GM23338 (cell line): ENCODE results near the gene MFRP. TPM values are rescaled to one million over a fixed set of nuclear protein-coding genes. Genes with fewer than 3 reads are reported as not detected.

Experiments used
- ATAC-seq: fragments of 200-7000 bp; cut with Tn5 transposase; 3 replicates; pipeline ENCODE4 v1.9.1; 2020
- DNase-seq: peaks from one replicate; pipeline ENCODE4 v3.0.0-alpha.2; 2015; ENCODE audit warnings: low spot score
- H2AFZ ChIP-seq: fragments of 200-600 bp; sonication (generic); 2 replicates; pipeline ENCODE4 v1.8.0; 2016; ENCODE audit warnings: antibody characterized with exemption, mild to moderate bottlenecking, moderate library complexity
- H3F3A ChIP-seq: fragments of 200-600 bp; sonication (generic); replicated peaks from 2 replicates; pipeline ENCODE4 v1.8.0; 2017; ENCODE audit warnings: antibody characterized with exemption, mixed run types, low read depth
- H3K27ac ChIP-seq: fragments of 200-600 bp; sonication (generic); 2 replicates; pipeline ENCODE4 v1.6.1; 2016; ENCODE audit warnings: low read depth
- H3K27me3 ChIP-seq: fragments of 200-600 bp; sonication (generic); 2 replicates; pipeline ENCODE4 v1.8.0; 2016; ENCODE audit warnings: mild to moderate bottlenecking, mixed run types, moderate library complexity; ENCODE audit not compliant: insufficient read depth
- H3K36me3 ChIP-seq: fragments of 200-600 bp; sonication (generic); 2 replicates; pipeline ENCODE4 v1.8.0; 2016; ENCODE audit warnings: mild to moderate bottlenecking; ENCODE audit not compliant: insufficient read depth
- H3K4me1 ChIP-seq: fragments of 200-600 bp; sonication (generic); 2 replicates; pipeline ENCODE4 v1.8.0; 2016; ENCODE audit warnings: mild to moderate bottlenecking, moderate library complexity; ENCODE audit not compliant: insufficient read depth
- H3K4me2 ChIP-seq: fragments of 200-600 bp; sonication (generic); 2 replicates; pipeline ENCODE4 v1.7.1; 2017; ENCODE audit warnings: mixed run types
- H3K4me3 ChIP-seq: fragments of 200-600 bp; sonication (generic); 2 replicates; pipeline ENCODE4 v1.6.1; 2016; ENCODE audit warnings: mixed run types
- H3K79me2 ChIP-seq: fragments of 200-600 bp; sonication (generic); replicated peaks from 2 replicates; pipeline ENCODE4 v1.8.0; 2017; ENCODE audit warnings: mild to moderate bottlenecking; ENCODE audit not compliant: insufficient read depth
- H3K9me2 ChIP-seq: fragments of 200-600 bp; sonication (generic); 2 replicates; pipeline ENCODE4 v1.8.0; 2017; ENCODE audit not compliant: insufficient read depth
- H4K20me1 ChIP-seq: fragments of 200-600 bp; sonication (generic); replicated peaks from 2 replicates; pipeline ENCODE4 v1.8.0; 2017; ENCODE audit warnings: mild to moderate bottlenecking; ENCODE audit not compliant: insufficient read depth
- H3K27ac Mint-ChIP-seq: 2 replicates; pipeline ENCODE4 v1.8.0; 2020; ENCODE audit warnings: inconsistent platforms, mild to moderate bottlenecking, moderate library complexity, mixed read lengths
- H3K27me3 Mint-ChIP-seq: 3 replicates; pipeline ENCODE4 v1.8.0; 2022; ENCODE audit warnings: low read depth, mild to moderate bottlenecking, moderate library complexity, mixed read lengths, inconsistent platforms; ENCODE audit not compliant: insufficient read depth, poor library complexity
- H3K36me3 Mint-ChIP-seq: 3 replicates; pipeline ENCODE4 v1.8.0; 2021; ENCODE audit warnings: low read depth, mild to moderate bottlenecking, inconsistent platforms, moderate library complexity, mixed read lengths
- H3K4me1 Mint-ChIP-seq: 3 replicates; pipeline ENCODE4 v1.8.0; 2020; ENCODE audit warnings: mild to moderate bottlenecking, inconsistent platforms, mixed read lengths
- H3K4me3 Mint-ChIP-seq: 3 replicates; pipeline ENCODE4 v1.8.0; 2021; ENCODE audit warnings: moderate library complexity, mild to moderate bottlenecking, inconsistent platforms, mixed read lengths
- H3K9me3 Mint-ChIP-seq: 3 replicates; pipeline ENCODE4 v1.8.0; 2020; ENCODE audit warnings: moderate library complexity, mild to moderate bottlenecking, inconsistent platforms, mixed read lengths
- CREB1 ChIP-seq: fragments of 250-450 bp; sonication (Bioruptor Pico); IDR thresholded peaks from 2 replicates; pipeline ENCODE4 v1.5.0; 2020; ENCODE audit warnings: low read depth, mild to moderate bottlenecking, moderate library complexity
- ETS1 ChIP-seq: IDR thresholded peaks from 2 replicates; pipeline ENCODE4 v1.6.1; 2016; ENCODE audit warnings: antibody characterized with exemption
- EZH2 ChIP-seq: fragments of 200-600 bp; sonication (generic); IDR thresholded peaks from one replicate; pipeline ENCODE4 v1.8.0; 2017; ENCODE audit warnings: antibody characterized with exemption, mild to moderate bottlenecking, low read depth; ENCODE audit not compliant: unreplicated experiment
- EZH2phosphoT487 ChIP-seq: fragments of 200-600 bp; sonication (generic); IDR thresholded peaks from one replicate; pipeline ENCODE4 v1.8.1; 2018; ENCODE audit warnings: antibody characterized with exemption; ENCODE audit not compliant: unreplicated experiment
- JUNB ChIP-seq: IDR thresholded peaks from one replicate; pipeline ENCODE4 v1.6.1; 2016; ENCODE audit warnings: antibody characterized with exemption; ENCODE audit not compliant: unreplicated experiment
- POLR2AphosphoS5 ChIP-seq: IDR thresholded peaks from 2 replicates; pipeline ENCODE4 v1.6.1; 2016; ENCODE audit warnings: antibody characterized with exemption, low read depth
- REST ChIP-seq: IDR thresholded peaks from one replicate; pipeline ENCODE4 v1.6.1; 2018; ENCODE audit warnings: antibody characterized with exemption; ENCODE audit not compliant: unreplicated experiment
- STAT1 ChIP-seq: IDR thresholded peaks from one replicate; pipeline ENCODE4 v1.6.1; 2016; ENCODE audit warnings: antibody characterized with exemption; ENCODE audit not compliant: unreplicated experiment
- ZNF331 ChIP-seq: fragments of 250-450 bp; sonication (Bioruptor Pico); IDR thresholded peaks from 2 replicates; pipeline ENCODE4 v1.5.0; 2020; ENCODE audit warnings: low read depth, mild to moderate bottlenecking, moderate library complexity
- polyA plus RNA-seq: library from polyadenylated mRNA; unstranded; fragments of >200 nt; fragmentation: Nextera tagmentation; extraction: Ambion mirVana; gene quantifications from 2 replicates; pipeline ENCODE4 v1.2.1, GENCODE V29; 2016
- total RNA-seq: library from RNA; depleted of rRNA; stranded (reverse); fragments of >200 nt; shearing (Covaris generic); gene quantifications from 2 replicates; pipeline ENCODE4 v1.2.3, GENCODE V29; 2014
- TF ChIP-seq, protein P1 (sequence below): fragments of 250-450 bp; sonication (Bioruptor Pico); IDR thresholded peaks from 2 replicates; pipeline ENCODE4 v1.5.0; 2020; ENCODE audit warnings: mild to moderate bottlenecking, moderate library complexity
- TF ChIP-seq, protein P2 (sequence below), 2 experiments: fragments of 200-600 bp in 1 of 2; sonication (generic) in 1 of 2; conservative IDR thresholded peaks; 2 replicates each; pipeline versions ENCODE4 v1.5.1 to v1.6.1; 2016 to 2017; ENCODE audit warnings: antibody characterized with exemption in 2 of 2, low read depth in 2 of 2, mild to moderate bottlenecking in 2 of 2, moderate library complexity in 1 of 2

Gene MFRP
- total and polyA plus RNA-seq, 2 experiments from 2014 or later: 0.03 TPM; not detected in 1

GRCh38 chr11:119347940-119348605, 1.6 kb upstream of the MFRP start:
- Histone ChIP-seq H3K4me3 (no peak overlapping the region), H3K79me2 (no peaks in the 10 kb centered on the region), H3K9me2 (no peaks in the 10 kb centered on the region), H3F3A (no peaks in the 10 kb centered on the region), H3K27me3 (0 out of 2 replicates have a peak, but pooled peaks cover 3% of the 10 kb centered on the region), H3K4me1 (no peaks in the 10 kb centered on the region), H3K27ac (no peak overlapping the region), H3K36me3 (no peaks in the 10 kb centered on the region), H2AFZ (no peak overlapping the region), H4K20me1 (no peaks in the 10 kb centered on the region), H3K4me2 (no peak overlapping the region)
- ATAC-seq: no peak
- DNase-seq: no peak
- Mint-ChIP-seq H3K27ac (no peak overlapping the region), H3K4me1 (peaks cover 10% of the 10 kb centered on the region), H3K27me3 (peaks cover 15% of the 10 kb centered on the region), H3K4me3 (no peak overlapping the region), H3K9me3 (no peaks in the 10 kb centered on the region), H3K36me3 (no peaks in the 10 kb centered on the region; the same call in 2 of the 3 replicates)
- TF ChIP-seq ZNF331 (CRISPR knock-in tag) (no peak), EZH2 (no peak), STAT1 (no peak), CREB1 (CRISPR knock-in tag) (no peak), ETS1 (no peak), EZH2phosphoT487 (no peak), POLR2AphosphoS5 (no peak), JUNB (no peak), REST (no peak)
- TF ChIP-seq, protein P1, sequence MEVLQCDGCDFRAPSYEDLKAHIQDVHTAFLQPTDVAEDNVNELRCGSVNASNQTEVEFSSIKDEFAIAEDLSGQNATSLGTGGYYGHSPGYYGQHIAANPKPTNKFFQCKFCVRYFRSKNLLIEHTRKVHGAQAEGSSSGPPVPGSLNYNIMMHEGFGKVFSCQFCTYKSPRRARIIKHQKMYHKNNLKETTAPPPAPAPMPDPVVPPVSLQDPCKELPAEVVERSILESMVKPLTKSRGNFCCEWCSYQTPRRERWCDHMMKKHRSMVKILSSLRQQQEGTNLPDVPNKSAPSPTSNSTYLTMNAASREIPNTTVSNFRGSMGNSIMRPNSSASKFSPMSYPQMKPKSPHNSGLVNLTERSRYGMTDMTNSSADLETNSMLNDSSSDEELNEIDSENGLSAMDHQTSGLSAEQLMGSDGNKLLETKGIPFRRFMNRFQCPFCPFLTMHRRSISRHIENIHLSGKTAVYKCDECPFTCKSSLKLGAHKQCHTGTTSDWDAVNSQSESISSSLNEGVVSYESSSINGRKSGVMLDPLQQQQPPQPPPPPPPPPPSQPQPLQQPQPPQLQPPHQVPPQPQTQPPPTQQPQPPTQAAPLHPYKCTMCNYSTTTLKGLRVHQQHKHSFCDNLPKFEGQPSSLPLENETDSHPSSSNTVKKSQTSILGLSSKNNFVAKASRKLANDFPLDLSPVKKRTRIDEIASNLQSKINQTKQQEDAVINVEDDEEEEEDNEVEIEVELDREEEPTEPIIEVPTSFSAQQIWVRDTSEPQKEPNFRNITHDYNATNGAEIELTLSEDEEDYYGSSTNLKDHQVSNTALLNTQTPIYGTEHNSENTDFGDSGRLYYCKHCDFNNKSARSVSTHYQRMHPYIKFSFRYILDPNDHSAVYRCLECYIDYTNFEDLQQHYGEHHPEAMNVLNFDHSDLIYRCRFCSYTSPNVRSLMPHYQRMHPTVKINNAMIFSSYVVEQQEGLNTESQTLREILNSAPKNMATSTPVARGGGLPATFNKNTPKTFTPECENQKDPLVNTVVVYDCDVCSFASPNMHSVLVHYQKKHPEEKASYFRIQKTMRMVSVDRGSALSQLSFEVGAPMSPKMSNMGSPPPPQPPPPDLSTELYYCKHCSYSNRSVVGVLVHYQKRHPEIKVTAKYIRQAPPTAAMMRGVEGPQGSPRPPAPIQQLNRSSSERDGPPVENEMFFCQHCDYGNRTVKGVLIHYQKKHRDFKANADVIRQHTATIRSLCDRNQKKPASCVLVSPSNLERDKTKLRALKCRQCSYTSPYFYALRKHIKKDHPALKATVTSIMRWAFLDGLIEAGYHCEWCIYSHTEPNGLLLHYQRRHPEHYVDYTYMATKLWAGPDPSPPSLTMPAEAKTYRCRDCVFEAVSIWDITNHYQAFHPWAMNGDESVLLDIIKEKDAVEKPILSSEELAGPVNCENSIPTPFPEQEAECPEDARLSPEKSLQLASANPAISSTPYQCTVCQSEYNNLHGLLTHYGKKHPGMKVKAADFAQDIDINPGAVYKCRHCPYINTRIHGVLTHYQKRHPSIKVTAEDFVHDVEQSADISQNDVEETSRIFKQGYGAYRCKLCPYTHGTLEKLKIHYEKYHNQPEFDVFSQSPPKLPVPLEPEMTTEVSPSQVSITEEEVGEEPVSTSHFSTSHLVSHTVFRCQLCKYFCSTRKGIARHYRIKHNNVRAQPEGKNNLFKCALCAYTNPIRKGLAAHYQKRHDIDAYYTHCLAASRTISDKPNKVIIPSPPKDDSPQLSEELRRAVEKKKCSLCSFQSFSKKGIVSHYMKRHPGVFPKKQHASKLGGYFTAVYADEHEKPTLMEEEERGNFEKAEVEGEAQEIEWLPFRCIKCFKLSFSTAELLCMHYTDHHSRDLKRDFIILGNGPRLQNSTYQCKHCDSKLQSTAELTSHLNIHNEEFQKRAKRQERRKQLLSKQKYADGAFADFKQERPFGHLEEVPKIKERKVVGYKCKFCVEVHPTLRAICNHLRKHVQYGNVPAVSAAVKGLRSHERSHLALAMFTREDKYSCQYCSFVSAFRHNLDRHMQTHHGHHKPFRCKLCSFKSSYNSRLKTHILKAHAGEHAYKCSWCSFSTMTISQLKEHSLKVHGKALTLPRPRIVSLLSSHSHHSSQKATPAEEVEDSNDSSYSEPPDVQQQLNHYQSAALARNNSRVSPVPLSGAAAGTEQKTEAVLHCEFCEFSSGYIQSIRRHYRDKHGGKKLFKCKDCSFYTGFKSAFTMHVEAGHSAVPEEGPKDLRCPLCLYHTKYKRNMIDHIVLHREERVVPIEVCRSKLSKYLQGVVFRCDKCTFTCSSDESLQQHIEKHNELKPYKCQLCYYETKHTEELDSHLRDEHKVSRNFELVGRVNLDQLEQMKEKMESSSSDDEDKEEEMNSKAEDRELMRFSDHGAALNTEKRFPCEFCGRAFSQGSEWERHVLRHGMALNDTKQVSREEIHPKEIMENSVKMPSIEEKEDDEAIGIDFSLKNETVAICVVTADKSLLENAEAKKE (CRISPR knock-in tag): no peak
- TF ChIP-seq, protein P2, sequence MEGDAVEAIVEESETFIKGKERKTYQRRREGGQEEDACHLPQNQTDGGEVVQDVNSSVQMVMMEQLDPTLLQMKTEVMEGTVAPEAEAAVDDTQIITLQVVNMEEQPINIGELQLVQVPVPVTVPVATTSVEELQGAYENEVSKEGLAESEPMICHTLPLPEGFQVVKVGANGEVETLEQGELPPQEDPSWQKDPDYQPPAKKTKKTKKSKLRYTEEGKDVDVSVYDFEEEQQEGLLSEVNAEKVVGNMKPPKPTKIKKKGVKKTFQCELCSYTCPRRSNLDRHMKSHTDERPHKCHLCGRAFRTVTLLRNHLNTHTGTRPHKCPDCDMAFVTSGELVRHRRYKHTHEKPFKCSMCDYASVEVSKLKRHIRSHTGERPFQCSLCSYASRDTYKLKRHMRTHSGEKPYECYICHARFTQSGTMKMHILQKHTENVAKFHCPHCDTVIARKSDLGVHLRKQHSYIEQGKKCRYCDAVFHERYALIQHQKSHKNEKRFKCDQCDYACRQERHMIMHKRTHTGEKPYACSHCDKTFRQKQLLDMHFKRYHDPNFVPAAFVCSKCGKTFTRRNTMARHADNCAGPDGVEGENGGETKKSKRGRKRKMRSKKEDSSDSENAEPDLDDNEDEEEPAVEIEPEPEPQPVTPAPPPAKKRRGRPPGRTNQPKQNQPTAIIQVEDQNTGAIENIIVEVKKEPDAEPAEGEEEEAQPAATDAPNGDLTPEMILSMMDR (conservative IDR thresholded peaks at IDR 0.05; ENCODE audit: low read depth in 2 of 2): no peak
